Endothelial cell of umbilical vein (primary cell): ENCODE measurements around the gene SDHA. TPM values are rescaled to one million over a fixed set of nuclear protein-coding genes. Genes with fewer than 3 reads are reported as not detected.

Experiments used
- BruUV-seq: library from RNA; stranded (reverse); fragments of 400-500 nt; replicated peaks from 2 replicates; lab custom pipeline; 2021; lab: Mats Ljungman, UMichigan
- CTCF ChIA-PET: fragments of 300-600, 350-600 bp; sonication (Branson Sonifier 250); formaldehyde crosslinking; loops from one replicate; lab custom pipeline; 2021; ENCODE audit warnings: antibody characterized with exemption, inconsistent platforms; lab: Charles Lee
- POLR2A ChIA-PET: fragments of 300-600, 350-600 bp; sonication (Branson Sonifier 250); formaldehyde crosslinking; loops from one replicate; lab custom pipeline; 2021; ENCODE audit warnings: antibody characterized with exemption, inconsistent platforms; lab: Charles Lee
- DNase-seq: peaks from one replicate; pipeline ENCODE4 v3.0.0-alpha.2; 2011; ENCODE audit warnings: low read depth, low spot score
- FAIRE-seq: peaks from 2 replicates; lab custom pipeline; 2011; peaks lifted over from hg19 to GRCh38; lab: Jason Lieb, UNC
- H2AFZ ChIP-seq: 2 replicates; pipeline ENCODE4 v1.6.0; 2012; ENCODE audit warnings: low read depth, low read length, control low read depth, inconsistent platforms
- H3K27ac ChIP-seq: 2 replicates; pipeline ENCODE4 v1.5.1; 2011; ENCODE audit warnings: low read depth, mild to moderate bottlenecking, control low read depth, low read length, moderate library complexity; ENCODE audit not compliant: insufficient read depth
- H3K27me3 ChIP-seq, 2 experiments: 2 replicates each; pipeline versions ENCODE4 v1.6.0 to v1.6.1; 2011; ENCODE audit warnings: low read length in 2 of 2, mixed read lengths in 1 of 2; ENCODE audit not compliant: control insufficient read depth in 2 of 2, insufficient read depth in 2 of 2
- H3K36me3 ChIP-seq, 2 experiments: 2 replicates in 1 of 2; 3 replicates in 1 of 2; pipeline ENCODE4 v1.5.1; 2011; ENCODE audit warnings: low read length in 2 of 2, mild to moderate bottlenecking in 1 of 2, moderate library complexity in 1 of 2; ENCODE audit not compliant: control insufficient read depth in 2 of 2, insufficient read depth in 2 of 2; ENCODE audit errors: extremely low read depth in 1 of 2
- H3K4me1 ChIP-seq: 3 replicates; pipeline ENCODE4 v1.5.1; 2011; ENCODE audit warnings: mild to moderate bottlenecking, low read length; ENCODE audit not compliant: control insufficient read depth, insufficient read depth; ENCODE audit errors: extremely low read depth
- H3K4me2 ChIP-seq: 2 replicates; pipeline ENCODE4 v1.6.1; 2011; ENCODE audit warnings: low read length, control low read depth, mixed read lengths; ENCODE audit not compliant: insufficient read depth
- H3K4me3 ChIP-seq, 3 experiments: fragments of 200-600 bp in 1 of 3; sonication (generic), shearing (Covaris generic) in 1 of 3; replicated peaks in 1 of 3; 2 replicates each; pipeline ENCODE4 v1.5.1; 2011 to 2016; ENCODE audit warnings: control low read depth in 3 of 3, low read length in 3 of 3, mild to moderate bottlenecking in 2 of 3, inconsistent platforms in 1 of 3, low read depth in 1 of 3, moderate library complexity in 1 of 3; ENCODE audit not compliant: insufficient read depth in 1 of 3
- H3K79me2 ChIP-seq: 2 replicates; pipeline ENCODE4 v1.6.0; 2012; ENCODE audit warnings: low read length, inconsistent platforms; ENCODE audit not compliant: control insufficient read depth, insufficient read depth
- H3K9ac ChIP-seq: replicated peaks from 2 replicates; pipeline ENCODE3; 2011; ENCODE audit warnings: low read length, control low read depth; ENCODE audit not compliant: insufficient read depth; ENCODE audit errors: extremely low read depth
- H3K9me1 ChIP-seq: replicated peaks from 3 replicates; pipeline ENCODE4 v1.6.0; 2011; ENCODE audit warnings: mild to moderate bottlenecking, low read length; ENCODE audit not compliant: control insufficient read depth, insufficient read depth; ENCODE audit errors: extremely low read depth
- H3K9me3 ChIP-seq: replicated peaks from 2 replicates; pipeline ENCODE4 v1.5.1; 2012; ENCODE audit warnings: low read length, inconsistent platforms; ENCODE audit not compliant: control insufficient read depth, insufficient read depth
- H4K20me1 ChIP-seq: replicated peaks from 2 replicates; pipeline ENCODE3; 2011; ENCODE audit warnings: mild to moderate bottlenecking, low read length; ENCODE audit not compliant: control insufficient read depth, insufficient read depth; ENCODE audit errors: extremely low read depth
- EZH2 ChIP-seq: IDR thresholded peaks from 2 replicates; pipeline ENCODE4 v1.6.1; 2012; ENCODE audit warnings: borderline replicate concordance, low read depth, mild to moderate bottlenecking, moderate library complexity, low read length, inconsistent platforms; ENCODE audit not compliant: severe bottlenecking
- FOS ChIP-seq: IDR thresholded peaks from 2 replicates; pipeline ENCODE4 v1.6.1; 2011; ENCODE audit warnings: mild to moderate bottlenecking, low read length, moderate library complexity, borderline replicate concordance; ENCODE audit not compliant: insufficient read depth
- GATA2 ChIP-seq: IDR thresholded peaks from 2 replicates; pipeline ENCODE4 v1.7.0; 2011; ENCODE audit warnings: low read depth, mild to moderate bottlenecking, moderate library complexity, mixed read lengths, low read length; ENCODE audit not compliant: insufficient read length, insufficient read depth
- JUN ChIP-seq: IDR thresholded peaks from 2 replicates; pipeline ENCODE4 v1.6.1; 2011; ENCODE audit warnings: borderline replicate concordance, low read depth; ENCODE audit not compliant: insufficient read length, insufficient read depth
- MYC ChIP-seq: IDR thresholded peaks from one replicate; pipeline ENCODE4 v1.6.1; 2011; ENCODE audit warnings: mild to moderate bottlenecking, low read depth, low read length
- POLR2A ChIP-seq: IDR thresholded peaks from 2 replicates; pipeline ENCODE4 v1.6.1; 2012; ENCODE audit warnings: low read depth, mild to moderate bottlenecking, control low read depth, low read length
- POLR2AphosphoS5 ChIP-seq: IDR thresholded peaks from 2 replicates; pipeline ENCODE4 v1.6.1; 2012; ENCODE audit warnings: low read depth, mild to moderate bottlenecking, control low read depth, low read length, moderate library complexity; ENCODE audit not compliant: insufficient read depth
- dilution Hi-C: fragments of 300-500 bp; cut with MboI; formaldehyde crosslinking; loops from one replicate; pipeline ENCODE4 v1.15.0; 2019; ENCODE audit warnings: low sequenced_read_pairs; ENCODE audit not compliant: extremely low pct_ligation_motif_present
- intact Hi-C: fragments of 100-400 bp; cut with micrococcal nuclease; formaldehyde crosslinking; loops from one replicate; pipeline ENCODE4 v1.10.0; 2022
- polyA plus RNA-seq, 4 experiments: library from polyadenylated mRNA; depleted of rRNA in 3 of 4; stranded (reverse) in 3 of 4; unstranded in 1 of 4; fragments of >200 nt; gene quantifications; 2 replicates each; pipeline versions ENCODE4 v1.2.1 to v1.2.3, GENCODE V29; 2011 to 2012; ENCODE audit warnings: missing spikeins in 1 of 4
- total RNA-seq: library from RNA; stranded (reverse); gene quantifications from 2 replicates; pipeline ENCODE4 v1.2.3, GENCODE V29; 2021
- TF ChIP-seq, protein P1 (sequence below): IDR thresholded peaks from 2 replicates; pipeline ENCODE4 v1.6.1; 2011; ENCODE audit not compliant: insufficient read depth, insufficient read length
- TF ChIP-seq, protein P2 (sequence below), 2 donors: IDR thresholded peaks; 1 replicate in 1 of 2; 2 replicates in 1 of 2; pipeline ENCODE4 v1.5.1; 2011; ENCODE audit warnings: low read length in 2 of 2, mild to moderate bottlenecking in 2 of 2, moderate library complexity in 2 of 2, control low read depth in 1 of 2, inconsistent platforms in 1 of 2, low read depth in 1 of 2; ENCODE audit not compliant: insufficient read depth in 1 of 2; ENCODE audit errors: extremely low read depth in 1 of 2

Gene SDHA
- total and polyA plus RNA-seq, 2 donors (not counting 3 experiments of a cell fraction or from before 2014, with no cell fraction given): 121 to 153 TPM

DNA sequence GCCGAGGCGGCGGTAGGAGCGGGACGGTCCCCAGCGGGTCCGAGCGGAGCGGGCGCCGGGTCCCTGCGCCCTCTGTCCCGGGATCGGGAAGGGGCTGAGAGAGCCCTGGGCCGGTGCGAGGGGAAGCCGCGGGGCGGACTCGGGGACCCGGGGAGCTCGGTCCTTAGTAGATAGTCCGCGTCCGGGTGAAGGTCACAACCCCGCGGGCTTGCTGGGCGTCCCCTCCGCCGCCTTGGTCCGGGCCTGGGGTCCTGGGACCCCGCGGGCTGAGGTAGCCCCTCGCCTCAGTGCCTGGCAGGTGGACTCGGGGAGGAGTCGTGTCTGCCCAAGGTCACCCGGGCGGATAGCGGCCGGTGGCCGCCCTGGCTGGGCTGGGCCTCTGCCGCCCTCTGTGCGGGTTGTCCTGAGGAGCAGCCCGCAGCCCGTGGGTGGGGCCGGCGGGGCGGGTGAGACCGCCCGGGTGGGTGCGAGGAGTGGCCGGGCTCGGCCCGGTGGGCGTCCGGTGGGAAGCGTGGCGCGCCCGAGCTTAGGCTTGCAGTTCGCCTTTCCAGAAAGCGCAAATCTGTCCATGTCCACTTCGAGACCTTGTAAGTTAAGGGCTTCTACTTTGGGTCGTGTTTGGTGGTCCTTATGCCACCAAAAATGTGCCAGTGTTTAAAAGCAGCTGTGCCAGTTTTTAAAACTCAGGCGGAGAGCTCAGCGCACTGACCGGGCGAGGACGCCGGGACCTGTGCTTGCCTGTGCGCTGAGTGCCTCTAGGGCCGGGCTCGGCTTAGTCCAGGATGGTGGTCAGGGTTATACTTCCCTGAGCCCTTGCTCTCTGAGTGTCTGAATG, 554 bp downstream of the SDHA start:
- intact Hi-C loops: loop anchor here (1.0 to 2.0 kb wide), 3 partner anchors 30 to 92 kb away; partner anchors contain the start of gene PDCD6
- Histone ChIP-seq H3K9me3 (no peaks in the 10 kb centered on the region), H3K27me3 (no peaks in the 10 kb centered on the region), H3K79me2 (peaks cover 66% of the 10 kb centered on the region), H3K9ac (peak overlapping the region; percentile 79), H3K27ac (peak overlapping the region; percentile 70), H3K9me1 (no peaks in the 10 kb centered on the region), H3K36me3 (no peaks in the 10 kb centered on the region), H4K20me1 (peaks cover 5% of the 10 kb centered on the region), H2AFZ (peak overlapping the region; percentile 50), H3K4me1 (peaks cover 44% of the 10 kb centered on the region), H3K4me3 (peak overlapping the region; percentile 86 to 95 (median 94)), H3K4me2 (peak overlapping the region; percentile 99)
- dilution Hi-C loops: no loop called here
- TF ChIP-seq, protein P1, sequence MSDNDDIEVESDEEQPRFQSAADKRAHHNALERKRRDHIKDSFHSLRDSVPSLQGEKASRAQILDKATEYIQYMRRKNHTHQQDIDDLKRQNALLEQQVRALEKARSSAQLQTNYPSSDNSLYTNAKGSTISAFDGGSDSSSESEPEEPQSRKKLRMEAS: no peak
- TF ChIP-seq JUN: no peak
- TF ChIP-seq EZH2: no peak
- no peak for TF ChIP-seq POLR2AphosphoS5
- TF ChIP-seq MYC: no peak
- TF ChIP-seq POLR2A: no peak
- TF ChIP-seq, protein P2, sequence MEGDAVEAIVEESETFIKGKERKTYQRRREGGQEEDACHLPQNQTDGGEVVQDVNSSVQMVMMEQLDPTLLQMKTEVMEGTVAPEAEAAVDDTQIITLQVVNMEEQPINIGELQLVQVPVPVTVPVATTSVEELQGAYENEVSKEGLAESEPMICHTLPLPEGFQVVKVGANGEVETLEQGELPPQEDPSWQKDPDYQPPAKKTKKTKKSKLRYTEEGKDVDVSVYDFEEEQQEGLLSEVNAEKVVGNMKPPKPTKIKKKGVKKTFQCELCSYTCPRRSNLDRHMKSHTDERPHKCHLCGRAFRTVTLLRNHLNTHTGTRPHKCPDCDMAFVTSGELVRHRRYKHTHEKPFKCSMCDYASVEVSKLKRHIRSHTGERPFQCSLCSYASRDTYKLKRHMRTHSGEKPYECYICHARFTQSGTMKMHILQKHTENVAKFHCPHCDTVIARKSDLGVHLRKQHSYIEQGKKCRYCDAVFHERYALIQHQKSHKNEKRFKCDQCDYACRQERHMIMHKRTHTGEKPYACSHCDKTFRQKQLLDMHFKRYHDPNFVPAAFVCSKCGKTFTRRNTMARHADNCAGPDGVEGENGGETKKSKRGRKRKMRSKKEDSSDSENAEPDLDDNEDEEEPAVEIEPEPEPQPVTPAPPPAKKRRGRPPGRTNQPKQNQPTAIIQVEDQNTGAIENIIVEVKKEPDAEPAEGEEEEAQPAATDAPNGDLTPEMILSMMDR (IDR thresholded peaks at IDR 0.05; ENCODE audit: extremely low read depth in 1 of 2, insufficient read depth in 1 of 2, low read depth in 1 of 2, low read length in 2 of 2): no peak
- TF ChIP-seq GATA2: no peak
- no peak for TF ChIP-seq FOS
- ChIA-PET CTCF (interaction anchor here (1.0 to 3.5 kb wide), 8 partner anchors 11 to 228 kb away, joined by 3 to 36 read pairs (median 3); no protein-coding TSS in a partner anchor), POLR2A (interaction anchor here (1.1 to 1.4 kb wide), 2 partner anchors 30 to 52 kb away, joined by 3 read pairs; partner anchors contain the start of gene PDCD6)
- FAIRE-seq (no peak), DNase-seq (peak; percentile 56)
- no TSS peak for BruUV-seq
